OCI-M2 (cell line): ENCODE measurements around the gene R3HDM2.

Experiments
- DNase-seq: peaks from one replicate; lab custom pipeline; 2025; ENCODE audit not compliant: unreplicated experiment; lab: John Stamatoyannopoulos, UW

Gene R3HDM2

GRCh38 chr12:57219993-57220754 lies 210.7 kb downstream of the R3HDM2 start:
- DNase-seq: no peak

DNA sequence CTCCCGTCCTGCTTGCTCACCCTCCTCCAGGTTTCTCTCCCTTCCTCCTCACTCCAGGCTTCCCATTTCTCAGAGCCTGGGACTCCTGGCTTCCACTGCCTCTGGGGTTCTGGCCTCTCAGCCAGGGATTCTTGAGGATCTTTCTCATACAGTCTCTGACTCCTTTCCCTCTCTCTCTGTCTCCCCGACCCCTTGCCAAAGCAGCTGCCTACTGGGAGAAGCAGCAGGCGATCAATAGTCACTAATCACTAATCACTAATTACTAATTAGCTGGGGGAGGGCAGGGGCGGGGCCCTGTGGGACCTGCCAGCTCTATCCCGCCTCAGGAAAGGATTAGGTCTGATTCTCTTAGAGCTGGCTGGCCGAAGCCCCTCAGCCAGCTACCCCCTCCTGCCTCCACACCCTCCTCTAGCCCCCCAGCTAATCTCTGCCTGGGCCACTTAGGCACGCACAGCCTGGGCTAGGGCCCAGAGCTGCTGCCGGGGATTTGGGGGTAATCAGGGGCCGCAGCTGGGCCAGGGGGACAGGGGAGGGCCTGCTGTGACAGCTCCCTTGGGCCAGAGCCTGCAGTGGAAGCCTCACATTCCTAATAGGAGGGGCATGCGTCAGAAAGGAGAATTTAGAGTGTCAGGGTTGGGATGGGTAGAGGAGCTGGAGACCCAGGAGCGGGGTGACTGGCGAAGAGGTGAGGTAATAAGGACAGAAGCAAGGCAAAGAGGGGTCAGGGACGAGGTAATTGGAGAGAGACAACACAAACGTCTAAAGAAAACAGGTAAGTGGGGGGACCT lies 211.4 kb downstream of the R3HDM2 start:
- no peak for DNase-seq

DNA sequence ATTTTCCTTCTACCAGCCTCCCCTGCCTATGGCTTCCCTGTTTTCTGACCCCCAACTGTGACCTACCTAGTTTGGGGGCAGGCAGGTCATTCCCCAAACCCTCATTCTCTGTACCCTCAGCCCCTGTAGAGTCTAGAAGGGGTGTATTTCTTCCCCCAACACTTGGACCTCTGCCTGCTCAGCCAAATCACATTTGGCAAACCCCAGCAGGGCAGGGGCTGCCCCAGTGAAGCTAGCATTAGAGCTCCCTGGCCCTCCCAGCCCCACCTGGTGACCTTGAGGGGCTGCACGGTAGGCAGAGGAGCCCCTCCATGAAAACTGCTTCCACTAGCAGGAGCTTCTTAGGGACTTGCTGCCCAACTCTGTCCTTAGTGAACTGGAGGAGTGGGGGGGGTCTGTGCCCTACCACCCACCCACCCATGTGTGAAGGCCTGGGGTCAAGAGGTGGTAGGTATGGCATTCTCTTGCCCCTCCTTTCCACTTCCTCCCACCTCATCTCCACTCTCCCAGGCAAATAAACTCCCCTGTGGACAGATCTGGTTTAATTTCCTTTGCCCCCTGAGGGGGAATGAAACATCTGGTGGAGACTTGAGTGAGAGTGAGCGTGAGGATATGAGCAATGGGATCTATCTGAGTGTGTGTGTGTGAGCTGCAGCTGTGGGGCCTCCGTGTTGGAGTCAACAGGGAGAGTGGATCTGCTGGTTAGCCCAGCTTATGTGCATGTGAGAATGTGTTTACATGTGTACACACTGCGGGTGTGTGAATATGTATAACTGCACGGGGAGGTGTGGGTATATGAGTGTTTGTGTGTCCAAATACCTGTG lies 212.6 kb downstream of the R3HDM2 start:
- DNase-seq: no peak

- no peak for DNase-seq
These were observed 213.6 kb downstream of the R3HDM2 start for GRCh38 chr12:57216921-57217879.

DNA sequence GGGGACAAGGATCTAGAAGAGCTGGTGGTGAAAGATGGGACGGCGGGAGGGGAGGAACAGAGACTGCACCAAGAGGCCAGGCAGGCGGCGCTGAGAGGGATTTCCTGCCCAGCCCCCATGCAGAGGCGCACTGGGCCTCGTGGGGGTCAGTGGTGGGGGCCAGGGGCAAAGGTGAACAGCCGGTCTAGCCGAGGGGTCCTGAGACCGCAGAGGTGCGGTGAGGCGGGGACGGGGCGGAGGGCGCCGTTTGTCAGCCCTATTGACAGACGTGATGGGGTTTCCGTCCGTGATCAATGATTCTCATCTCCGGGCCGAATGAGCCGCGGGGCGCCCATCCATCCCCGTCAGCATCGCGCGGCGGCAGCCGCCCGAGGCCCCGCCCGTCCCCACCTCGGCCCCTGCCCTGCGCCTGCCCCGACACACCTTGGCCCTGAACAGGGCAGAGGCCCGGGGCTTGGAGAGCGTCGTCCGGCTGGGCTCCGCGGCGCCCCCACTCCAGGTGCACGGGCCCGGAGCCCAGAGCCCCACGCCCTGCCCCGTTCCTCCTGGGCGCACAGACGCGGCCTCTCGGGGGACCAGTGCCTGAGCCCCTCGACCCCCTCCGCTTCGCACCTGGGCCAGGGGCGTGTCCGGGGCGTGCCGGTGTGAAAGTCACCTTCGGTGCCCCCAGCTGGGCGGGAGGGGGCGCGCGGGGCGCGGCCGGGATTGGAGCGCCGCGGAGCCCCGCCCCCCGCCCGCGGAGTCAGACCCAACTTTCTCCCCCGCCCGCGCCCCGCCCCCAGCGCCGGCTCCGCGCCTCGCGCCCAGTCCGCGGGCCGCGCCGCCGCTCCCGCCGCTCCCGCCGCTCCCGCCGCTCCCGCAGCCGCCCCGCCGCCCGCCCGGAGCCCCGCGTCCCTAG lies 214.6 kb downstream of the R3HDM2 start, which contains the start of gene NXPH4:
Gene NXPH4 (plus strand): TSS at position 781 of the 898 bp plus-strand sequence. CDS start 176 bp downstream, outside the sequence.
- no peak for DNase-seq

GRCh38 chr12:57215668-57216013 lies 215.2 kb downstream of the R3HDM2 start:
- DNase-seq: no peak

DNA sequence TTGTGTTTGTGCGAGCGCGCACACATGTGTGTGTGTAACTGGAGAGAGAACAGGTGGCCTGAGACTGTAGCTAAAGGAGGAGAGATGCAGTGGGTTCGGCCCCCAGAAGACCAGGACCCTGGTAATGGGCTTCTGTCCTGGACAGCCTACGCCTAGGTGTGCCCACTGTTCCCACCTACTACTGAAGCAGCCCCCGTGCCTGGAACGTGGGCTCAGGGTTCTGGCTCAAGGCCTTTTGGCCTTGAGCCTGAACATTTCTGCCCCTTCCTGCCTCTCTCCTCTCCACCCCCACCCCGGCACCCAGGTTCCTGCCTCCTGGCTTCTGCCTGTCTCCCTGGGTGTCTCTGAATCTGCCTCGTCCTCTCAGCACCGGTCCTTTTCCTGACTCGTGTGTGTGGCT lies 215.8 kb downstream of the R3HDM2 start:
- DNase-seq: no peak

GRCh38 chr12:57214398-57214781 lies 216.5 kb downstream of the R3HDM2 start:
- DNase-seq: peak; percentile 13

GRCh38 chr12:57213763-57214397 lies 217.0 kb downstream of the R3HDM2 start:
- DNase-seq: no peak

GRCh38 chr12:57213058-57213715 lies 217.7 kb downstream of the R3HDM2 start:
- no peak for DNase-seq

- DNase-seq: no peak
These were observed 218.2 kb downstream of the R3HDM2 start for GRCh38 chr12:57212701-57213057.

GRCh38 chr12:57211791-57212700 lies 218.8 kb downstream of the R3HDM2 start:
- DNase-seq: no peak

DNA sequence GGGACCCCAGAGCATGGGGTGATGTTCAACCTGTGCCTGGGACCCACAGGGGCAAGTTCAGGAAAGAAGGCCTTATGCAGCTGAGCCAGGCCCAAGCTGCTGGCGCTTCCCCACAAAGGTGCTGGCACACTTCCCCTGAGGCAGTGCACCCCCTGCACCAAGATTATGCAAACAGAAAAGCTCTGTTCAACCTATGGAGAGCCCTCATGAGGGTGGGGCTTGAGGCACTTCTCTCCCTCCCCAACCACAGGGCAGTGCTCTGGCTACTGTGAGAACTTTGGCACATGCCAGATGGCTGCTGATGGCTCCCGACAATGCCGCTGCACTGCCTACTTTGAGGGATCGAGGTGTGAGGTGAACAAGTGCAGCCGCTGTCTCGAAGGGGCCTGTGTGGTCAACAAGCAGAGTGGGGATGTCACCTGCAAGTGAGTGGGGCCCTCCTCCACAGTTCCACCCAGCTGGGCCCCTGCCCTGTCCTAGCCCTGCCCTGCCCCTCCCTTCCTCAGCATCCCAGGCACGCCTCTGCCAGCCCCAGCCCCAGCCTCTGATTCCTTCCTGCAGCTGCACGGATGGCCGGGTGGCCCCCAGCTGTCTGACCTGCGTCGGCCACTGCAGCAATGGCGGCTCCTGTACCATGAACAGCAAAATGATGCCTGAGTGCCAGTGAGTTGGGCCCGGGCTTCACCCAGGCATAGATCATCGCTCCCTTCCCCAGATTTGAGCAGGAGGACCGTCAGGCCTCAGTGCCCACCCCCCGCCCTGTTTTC lies 219.7 kb downstream of the R3HDM2 start:
- no peak for DNase-seq

- DNase-seq: no peak
These were observed 220.4 kb downstream of the R3HDM2 start for GRCh38 chr12:57210461-57210860.

- DNase-seq: no peak
These were observed 220.9 kb downstream of the R3HDM2 start for GRCh38 chr12:57209916-57210315.

GRCh38 chr12:57208631-57209282 lies 222.1 kb downstream of the R3HDM2 start:
- DNase-seq: no peak
